B cell (primary cell): ENCODE data around the gene MED12L. TPM values are rescaled to one million over a fixed set of nuclear protein-coding genes. Genes with fewer than 3 reads are reported as not detected.

Experiments used
- ATAC-seq: fragments of 200-7000 bp; cut with Tn5 transposase; one replicate; pipeline ENCODE4 v1.10.0; 2021; ENCODE audit warnings: low read depth, mild to moderate bottlenecking, moderate number of reproducible peaks, moderate library complexity
- CTCF ChIA-PET: fragments of 350-600 bp; sonication (Branson Sonifier 250); formaldehyde crosslinking; loops from one replicate; lab custom pipeline; 2021; ENCODE audit warnings: antibody characterized with exemption, inconsistent platforms; lab: Charles Lee
- POLR2A ChIA-PET: fragments of 350-600 bp; sonication (Branson Sonifier 250); formaldehyde crosslinking; loops from one replicate; lab custom pipeline; 2021; ENCODE audit warnings: antibody characterized with exemption; lab: Charles Lee
- DNase-seq: peaks from one replicate; pipeline ENCODE4 v3.0.0; 2013
- H2AFZ ChIP-seq: 2 replicates; pipeline ENCODE4 v1.6.1; 2012; ENCODE audit warnings: mild to moderate bottlenecking, low read depth, low read length; ENCODE audit not compliant: insufficient read depth, poor library complexity, severe bottlenecking
- H3K27ac ChIP-seq, 2 donors: 1 replicate in 1 of 2; 2 replicates in 1 of 2; pipeline ENCODE4 v1.5.1; 2012 to 2013; ENCODE audit warnings: low read length in 2 of 2, mild to moderate bottlenecking in 2 of 2, moderate library complexity in 1 of 2
- H3K27me3 ChIP-seq, 4 experiments: fragments of 200-600 bp in 1 of 4; sonication (generic) in 1 of 4; replicated peaks in 1 of 4; 1 replicate in 2 of 4; 2 replicates in 2 of 4; pipeline versions ENCODE4 v1.6.1 to v1.7.0; 2013 to 2016; ENCODE audit warnings: low read length in 3 of 4, mild to moderate bottlenecking in 2 of 4, mixed read lengths in 1 of 4, moderate library complexity in 1 of 4; ENCODE audit not compliant: insufficient read depth in 4 of 4, control insufficient read depth in 3 of 4; ENCODE audit errors: control extremely low read depth in 1 of 4
- H3K36me3 ChIP-seq, 2 experiments: replicated peaks in 1 of 2; 1 replicate in 1 of 2; 2 replicates in 1 of 2; pipeline versions ENCODE4 v1.6.1 to v1.7.1; 2013; ENCODE audit warnings: low read length in 1 of 2; ENCODE audit not compliant: insufficient read depth in 2 of 2, control insufficient read depth in 1 of 2; ENCODE audit errors: control extremely low read depth in 1 of 2, extremely low read depth in 1 of 2
- H3K4me1 ChIP-seq, 2 donors: fragments of 200-600 bp in 1 of 2; sonication (generic) in 1 of 2; 1 replicate in 1 of 2; 2 replicates in 1 of 2; pipeline versions ENCODE4 v1.5.1 to v1.6.1; 2013 to 2017; ENCODE audit warnings: low read length in 2 of 2; ENCODE audit not compliant: control insufficient read depth in 2 of 2, insufficient read depth in 2 of 2
- H3K4me2 ChIP-seq: replicated peaks from 2 replicates; pipeline ENCODE3; 2012; ENCODE audit warnings: mild to moderate bottlenecking, low read depth, low read length; ENCODE audit not compliant: poor library complexity, severe bottlenecking
- H3K4me3 ChIP-seq, 5 experiments: fragments of 200-600 bp in 1 of 5; sonication (generic) in 1 of 5; 1 replicate in 3 of 5; 2 replicates in 2 of 5; pipeline versions ENCODE4 v1.5.1 to v1.7.0; 2011 to 2016; ENCODE audit warnings: low read length in 4 of 5, mild to moderate bottlenecking in 4 of 5, low read depth in 2 of 5, control low read depth in 1 of 5, moderate library complexity in 1 of 5; ENCODE audit not compliant: insufficient read depth in 1 of 5; ENCODE audit errors: control extremely low read depth in 1 of 5, extremely low read depth in 1 of 5
- H3K79me2 ChIP-seq: fragments of 200-600 bp; sonication (generic); one replicate; pipeline ENCODE4 v1.6.0; 2016; ENCODE audit warnings: low read length; ENCODE audit not compliant: control insufficient read depth, insufficient read depth
- H3K9ac ChIP-seq: fragments of 200-600 bp; sonication (generic); 2 replicates; pipeline ENCODE4 v1.6.1; 2017; ENCODE audit warnings: mild to moderate bottlenecking, low read length, moderate library complexity
- H3K9me3 ChIP-seq, 3 donors: one replicate each; pipeline versions ENCODE4 v1.6.1 to v1.7.1; 2013; ENCODE audit warnings: low read length in 2 of 3; ENCODE audit not compliant: control insufficient read depth in 2 of 3, insufficient read depth in 1 of 3; ENCODE audit errors: control extremely low read depth in 1 of 3
- H4K20me1 ChIP-seq: 2 replicates; pipeline ENCODE4 v1.6.0; 2012; ENCODE audit warnings: mild to moderate bottlenecking, low read length; ENCODE audit not compliant: insufficient read depth, control insufficient read depth, poor library complexity, severe bottlenecking
- H3K27ac Mint-ChIP-seq: one replicate; pipeline ENCODE4 v1.8.0; 2021; ENCODE audit warnings: mixed read lengths
- H3K27me3 Mint-ChIP-seq: one replicate; pipeline ENCODE4 v1.8.0; 2021; ENCODE audit warnings: mixed read lengths
- H3K4me1 Mint-ChIP-seq: one replicate; pipeline ENCODE4 v1.8.0; 2021; ENCODE audit warnings: mixed read lengths
- H3K4me3 Mint-ChIP-seq: one replicate; pipeline ENCODE4 v1.8.0; 2021; ENCODE audit warnings: mixed read lengths
- H3K9me3 Mint-ChIP-seq: one replicate; pipeline ENCODE4 v1.8.0; 2022; ENCODE audit warnings: mixed read lengths; ENCODE audit not compliant: insufficient read depth
- EZH2 ChIP-seq: IDR thresholded peaks from 2 replicates; pipeline ENCODE4 v1.6.1; 2012; ENCODE audit warnings: borderline replicate concordance, low read depth, mild to moderate bottlenecking, moderate library complexity, low read length; ENCODE audit not compliant: insufficient read depth, poor library complexity, severe bottlenecking
- WGBS: methylation state at CpG from one replicate; pipeline ENCODE4 v1.1.5; 2013; ENCODE audit warnings: missing lambda C conversion rate; ENCODE audit not compliant: insufficient coverage; 5-methylcytosine and 5-hydroxymethylcytosine counted together
- intact Hi-C: fragments of 100-400 bp; cut with micrococcal nuclease; formaldehyde crosslinking; loops from one replicate; pipeline ENCODE4 v1.10.0; 2022
- polyA plus RNA-seq: library from polyadenylated mRNA; depleted of rRNA; stranded (reverse); fragments of >200 nt; gene quantifications from 2 replicates; pipeline ENCODE4 v1.2.3, GENCODE V29; 2012
- total RNA-seq, 2 donors: library from RNA; stranded (reverse); fragments of 120-200 nt in 1 of 2; gene quantifications; 1 replicate in 1 of 2; 2 replicates in 1 of 2; pipeline versions ENCODE4 v1.2.3 to v1.2.4, GENCODE V29; 2013 to 2022
- TF ChIP-seq, protein P1 (sequence below): fragments of 200-600 bp; IDR thresholded peaks from one replicate; pipeline ENCODE4 v1.8.0; 2022; ENCODE audit warnings: antibody characterized with exemption, mild to moderate bottlenecking

The MED12L gene
- total and polyA plus RNA-seq, 2 donors (not counting 1 experiment from before 2014, with no cell fraction given), result 0.07 to 0.30 TPM

DNA sequence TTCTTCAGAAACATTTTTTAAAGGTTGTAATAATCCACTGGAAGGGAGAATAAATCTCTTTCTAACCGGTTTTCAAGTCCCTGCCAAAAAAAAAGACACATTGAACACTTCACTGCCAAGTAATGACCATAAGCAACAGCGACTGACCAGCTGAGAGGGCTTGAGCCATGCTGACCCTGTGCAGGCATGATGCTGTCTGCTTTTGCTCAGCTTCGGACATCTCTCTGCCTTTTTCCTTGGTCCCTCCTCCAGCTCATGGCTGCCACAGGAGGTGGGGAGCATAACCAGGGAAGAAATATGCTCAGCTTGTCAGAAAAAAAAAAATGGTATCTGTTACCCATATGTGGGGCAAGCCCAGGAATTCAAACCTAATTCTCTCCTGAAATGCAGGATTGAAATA lies 373.9 kb downstream of the MED12L start:
- H3K4me3 Mint-ChIP-seq, result no peak overlapping the region
- DNase-seq (no peak), ATAC-seq (no peak)
- no peak overlapping the region for H3K27ac Mint-ChIP-seq
- Histone ChIP-seq H3K79me2 (no peaks in the 10 kb centered on the region), H2AFZ (no peak overlapping the region), H4K20me1 (no peaks in the 10 kb centered on the region), H3K4me1 (peaks cover 6 to 9% of the 10 kb centered on the region in 2 donors), H3K27me3 (peaks cover 0 to 17% (median 3%) of the 10 kb centered on the region in 4 experiments), H3K4me2 (no peak overlapping the region), H3K9me3 (no peaks in the 10 kb centered on the region), H3K9ac (no peak overlapping the region), H3K27ac (no peak overlapping the region), H3K36me3 (no peaks in the 10 kb centered on the region), H3K4me3 (no peak overlapping the region)
- intact Hi-C loops, result no loop called here
- ChIA-PET POLR2A (no interaction called here), CTCF (interaction anchor here (1.0 to 1.2 kb wide), 2 partner anchors 9 to 19 kb away, joined by 4 to 6 read pairs; no protein-coding TSS in a partner anchor)
- TF ChIP-seq EZH2, result no peak
- TF ChIP-seq, protein P1, sequence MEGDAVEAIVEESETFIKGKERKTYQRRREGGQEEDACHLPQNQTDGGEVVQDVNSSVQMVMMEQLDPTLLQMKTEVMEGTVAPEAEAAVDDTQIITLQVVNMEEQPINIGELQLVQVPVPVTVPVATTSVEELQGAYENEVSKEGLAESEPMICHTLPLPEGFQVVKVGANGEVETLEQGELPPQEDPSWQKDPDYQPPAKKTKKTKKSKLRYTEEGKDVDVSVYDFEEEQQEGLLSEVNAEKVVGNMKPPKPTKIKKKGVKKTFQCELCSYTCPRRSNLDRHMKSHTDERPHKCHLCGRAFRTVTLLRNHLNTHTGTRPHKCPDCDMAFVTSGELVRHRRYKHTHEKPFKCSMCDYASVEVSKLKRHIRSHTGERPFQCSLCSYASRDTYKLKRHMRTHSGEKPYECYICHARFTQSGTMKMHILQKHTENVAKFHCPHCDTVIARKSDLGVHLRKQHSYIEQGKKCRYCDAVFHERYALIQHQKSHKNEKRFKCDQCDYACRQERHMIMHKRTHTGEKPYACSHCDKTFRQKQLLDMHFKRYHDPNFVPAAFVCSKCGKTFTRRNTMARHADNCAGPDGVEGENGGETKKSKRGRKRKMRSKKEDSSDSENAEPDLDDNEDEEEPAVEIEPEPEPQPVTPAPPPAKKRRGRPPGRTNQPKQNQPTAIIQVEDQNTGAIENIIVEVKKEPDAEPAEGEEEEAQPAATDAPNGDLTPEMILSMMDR, result no peak
- no peaks in the 10 kb centered on the region for H3K9me3 Mint-ChIP-seq
- peaks cover 3% of the 10 kb centered on the region for H3K4me1 Mint-ChIP-seq
- 100% methylated on average over 1 of the region's 3 CpGs for WGBS
- peaks cover 24% of the 10 kb centered on the region for H3K27me3 Mint-ChIP-seq

DNA sequence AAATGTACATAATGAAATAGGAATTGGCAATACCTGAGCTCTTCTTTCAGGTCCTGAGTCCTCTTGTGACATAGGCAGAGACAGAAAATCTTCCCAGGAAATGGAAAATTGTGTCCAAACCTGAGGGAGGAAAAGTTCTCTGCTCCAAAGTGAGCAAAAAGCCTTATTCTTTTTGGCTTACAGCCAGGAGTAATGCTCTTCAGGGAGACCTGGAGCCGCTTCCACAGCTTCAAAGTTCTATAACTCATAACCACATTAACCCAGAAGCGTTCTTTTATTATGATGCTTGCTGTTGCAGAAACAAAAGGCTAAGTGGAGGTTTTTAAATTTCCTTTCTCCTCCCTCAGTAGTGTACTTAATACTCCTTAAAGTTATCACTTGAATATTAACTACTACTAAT lies 374.8 kb downstream of the MED12L start:
- no peak overlapping the region for H3K4me2 ChIP-seq
- ATAC-seq, result no peak
- POLR2A ChIA-PET, result no interaction called here

More for the DNA sequence above, 374.8 kb downstream of the MED12L start:
- Mint-ChIP-seq H3K27ac (no peak overlapping the region), H3K4me3 (peak overlapping the region; percentile 73), H3K9me3 (no peaks in the 10 kb centered on the region), H3K27me3 (peaks cover 25% of the 10 kb centered on the region), H3K4me1 (peaks cover 3% of the 10 kb centered on the region)
- H3K9ac ChIP-seq, result no peak overlapping the region
- no peak for DNase-seq
- TF ChIP-seq, protein P1, result no peak
- no peak for TF ChIP-seq EZH2
- no peaks in the 10 kb centered on the region for H3K9me3 ChIP-seq
- CTCF ChIA-PET, result interaction anchor here (0.7 to 1.3 kb wide), 5 partner anchors 8 to 292 kb away, joined by 3 to 6 read pairs (median 4); no protein-coding TSS in a partner anchor
- H3K4me3 ChIP-seq, result no peak overlapping the region
- peaks cover 6 to 9% of the 10 kb centered on the region in 2 donors for H3K4me1 ChIP-seq
- WGBS, result no CpG with 5 or more reads among the region's 2 CpGs
- H3K27me3 ChIP-seq, result peaks cover 0 to 17% (median 3%) of the 10 kb centered on the region in 4 experiments
- H2AFZ ChIP-seq, result peak overlapping the region; percentile 65
- intact Hi-C loops, result no loop called here
- H3K36me3 ChIP-seq, result no peaks in the 10 kb centered on the region
- H4K20me1 ChIP-seq, result no peaks in the 10 kb centered on the region
- H3K27ac ChIP-seq, result no peak overlapping the region
- H3K79me2 ChIP-seq, result no peaks in the 10 kb centered on the region
